Measurements from ENCODE around the gene ARID1B.
A peak's percentile ranks its signal among the peaks of the same experiment; 100 is the strongest.
"Not testable (repeated sequence)": the region's sequence is repeated elsewhere in the genome, so short reads cannot be mapped to it uniquely, and the experiment has no call there.

The ARID1B gene

DNA sequence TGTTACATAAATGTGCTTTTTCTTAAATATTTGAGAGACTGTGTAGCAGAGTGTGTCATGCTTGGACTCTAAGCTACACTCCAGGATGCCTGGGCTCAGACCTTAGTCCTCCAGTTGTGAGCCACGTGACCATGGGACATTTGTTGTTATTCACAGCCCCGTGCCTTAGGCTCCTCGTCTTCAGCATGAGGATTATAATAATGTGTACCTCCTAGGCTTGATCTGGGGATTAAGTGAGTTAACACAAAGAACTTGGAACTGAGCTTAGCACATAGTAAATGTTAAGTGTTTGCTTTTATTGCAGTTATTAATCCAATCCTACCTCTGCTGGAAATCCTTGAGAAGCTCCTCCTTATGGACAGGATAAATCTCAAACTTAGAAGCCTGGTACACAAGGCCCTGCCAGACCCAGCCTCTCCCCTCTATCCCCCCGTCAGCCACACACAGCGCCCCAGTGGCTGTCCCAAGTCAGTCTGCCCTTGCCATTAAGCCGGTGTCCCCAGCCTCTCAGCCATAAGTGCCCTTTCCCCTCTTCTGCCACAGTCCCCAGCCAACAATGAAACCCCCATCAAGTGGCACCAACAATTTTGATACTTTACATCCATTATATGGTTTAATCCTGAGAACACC, 368.6 kb downstream of the ARID1B start:
- DNase-seq, result no peak

DNA sequence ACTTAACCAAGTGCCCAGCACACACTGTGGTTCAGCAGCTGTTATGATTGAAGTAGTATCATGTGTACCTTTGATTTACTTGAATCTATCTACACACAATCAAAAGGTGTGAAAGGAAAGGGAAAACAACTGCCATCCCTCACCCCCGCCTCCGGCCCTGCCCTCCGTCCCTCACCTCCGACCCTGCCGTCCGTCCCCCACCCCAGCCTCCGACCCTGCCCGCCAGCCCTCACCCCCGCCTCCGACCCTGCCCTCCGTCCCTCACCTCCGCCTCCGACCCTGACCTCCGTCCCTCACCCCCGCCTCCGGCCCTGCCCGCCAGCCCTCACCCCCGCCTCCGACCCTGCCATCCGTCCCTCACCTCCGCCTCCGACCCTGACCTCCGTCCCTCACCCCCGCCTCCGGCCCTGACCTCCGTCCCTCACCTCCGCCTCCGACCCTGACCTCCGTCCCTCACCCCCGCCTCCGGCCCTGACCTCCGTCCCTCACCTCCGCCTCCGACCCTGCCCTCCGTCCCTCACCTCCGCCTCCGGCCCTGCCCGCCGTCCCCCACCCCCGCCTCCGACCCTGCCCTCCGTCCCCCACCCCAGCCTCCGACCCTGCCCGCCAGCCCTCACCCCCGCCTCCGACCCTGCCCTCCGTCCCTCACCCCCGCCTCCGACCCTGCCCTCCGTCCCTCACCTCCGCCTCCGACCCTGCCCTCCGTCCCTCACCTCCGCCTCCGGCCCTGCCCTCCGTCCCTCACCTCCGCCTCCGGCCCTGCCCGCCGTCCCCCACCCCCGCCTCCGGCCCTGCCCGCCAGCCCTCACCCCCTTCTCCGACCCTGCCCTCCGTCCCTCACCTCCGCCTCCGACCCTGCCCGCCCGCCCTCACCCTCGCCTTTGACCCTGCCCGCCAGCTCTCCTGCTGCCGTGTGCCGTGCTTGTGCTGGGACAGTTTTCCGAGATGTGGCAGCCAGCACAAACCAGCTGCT, 370.2 kb downstream of the ARID1B start:
- not testable (repeated sequence) for DNase-seq

DNA sequence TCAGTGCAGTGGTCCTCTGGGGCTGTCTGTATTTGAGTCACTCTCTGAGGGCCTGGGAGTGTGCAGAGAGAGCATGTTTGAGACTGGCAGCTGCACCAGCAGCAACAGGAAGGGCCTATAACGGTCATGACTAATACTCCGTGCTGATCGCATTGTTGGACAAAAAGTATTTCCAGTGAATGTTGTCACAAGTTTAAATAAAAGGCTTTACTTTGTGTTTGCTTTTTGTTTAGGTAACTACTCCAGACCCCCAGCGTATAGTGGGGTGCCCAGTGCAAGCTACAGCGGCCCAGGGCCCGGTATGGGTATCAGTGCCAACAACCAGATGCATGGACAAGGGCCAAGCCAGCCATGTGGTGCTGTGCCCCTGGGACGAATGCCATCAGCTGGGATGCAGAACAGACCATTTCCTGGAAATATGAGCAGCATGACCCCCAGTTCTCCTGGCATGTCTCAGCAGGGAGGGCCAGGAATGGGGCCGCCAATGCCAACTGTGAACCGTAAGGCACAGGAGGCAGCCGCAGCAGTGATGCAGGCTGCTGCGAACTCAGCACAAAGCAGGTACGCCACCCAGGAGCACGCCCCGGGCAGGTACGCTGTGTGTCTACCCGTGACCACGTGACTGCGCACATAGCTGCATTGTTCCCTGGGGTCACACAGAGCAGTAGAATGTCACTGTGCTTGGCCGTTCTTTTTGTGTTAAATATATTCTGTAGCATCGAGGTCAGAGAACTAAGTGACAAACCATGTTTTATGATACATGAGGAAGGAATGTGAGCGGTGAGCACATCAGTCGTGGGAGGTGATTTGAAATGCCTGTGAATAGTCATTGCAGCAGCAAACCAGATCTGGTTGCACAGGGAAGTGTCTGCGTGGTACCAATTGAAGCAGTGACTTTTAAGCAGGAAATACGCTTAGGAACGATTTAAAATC, 371.5 kb downstream of the ARID1B start:
- DNase-seq, result peak; percentile 90

DNA sequence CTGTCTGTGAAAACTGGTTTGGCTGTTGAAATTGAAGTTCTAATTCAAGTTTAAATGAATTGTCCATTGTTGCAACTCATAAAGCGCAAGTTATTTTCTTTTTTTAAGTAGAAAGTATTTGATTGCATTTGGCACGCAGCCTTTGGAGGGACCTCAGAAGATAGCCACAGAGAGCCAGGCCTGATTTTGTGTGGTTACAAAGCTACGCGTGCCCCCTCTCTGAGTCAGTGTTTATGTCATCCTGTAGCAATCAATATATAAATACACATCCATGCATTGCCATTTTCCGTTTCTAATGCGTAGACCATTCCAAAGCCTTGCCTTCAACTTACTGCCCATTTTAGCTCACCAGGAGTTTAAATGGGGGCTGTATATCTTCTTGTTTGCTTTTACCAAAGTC, 372.9 kb downstream of the ARID1B start:
- no peak for DNase-seq

DNA sequence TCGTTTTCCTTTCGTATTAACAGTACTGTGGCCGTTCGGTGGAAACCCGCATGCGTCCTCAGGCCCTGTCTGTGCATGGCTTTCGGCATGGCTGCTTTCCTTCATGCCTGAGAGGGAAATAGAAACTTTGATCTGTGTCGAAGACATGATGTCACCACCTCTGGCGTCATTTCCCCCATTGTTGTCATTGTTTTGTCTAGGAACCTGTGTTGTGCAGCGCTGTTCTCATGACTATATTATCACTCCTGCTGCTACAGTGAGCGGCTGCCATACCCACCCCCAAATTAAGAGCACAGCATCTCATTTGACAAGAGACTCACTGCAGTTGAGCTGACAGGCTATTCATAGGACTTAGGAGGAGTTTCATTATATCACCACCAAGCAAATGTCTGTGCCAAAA, 373.9 kb downstream of the ARID1B start:
- no peak for DNase-seq

DNA sequence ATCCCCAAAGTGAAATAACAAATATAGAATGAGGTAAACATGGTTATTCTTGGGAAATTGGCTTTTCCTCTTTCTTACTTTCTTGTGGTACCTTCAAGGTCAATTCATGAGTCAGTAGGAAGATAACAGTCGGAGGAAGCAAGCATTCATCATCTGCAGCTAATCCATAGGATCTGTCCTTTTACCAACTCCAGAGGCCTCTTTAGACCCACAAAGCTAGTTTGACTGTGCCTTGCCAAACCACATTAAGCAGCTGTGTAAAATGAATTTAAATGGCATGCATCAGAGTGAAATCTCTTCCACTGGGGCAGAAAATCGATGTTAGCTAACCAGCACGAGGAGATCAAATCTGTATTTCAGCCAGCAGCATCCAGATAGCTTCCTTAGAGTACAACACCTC, 374.8 kb downstream of the ARID1B start:
- peak; percentile 15 for DNase-seq

DNA sequence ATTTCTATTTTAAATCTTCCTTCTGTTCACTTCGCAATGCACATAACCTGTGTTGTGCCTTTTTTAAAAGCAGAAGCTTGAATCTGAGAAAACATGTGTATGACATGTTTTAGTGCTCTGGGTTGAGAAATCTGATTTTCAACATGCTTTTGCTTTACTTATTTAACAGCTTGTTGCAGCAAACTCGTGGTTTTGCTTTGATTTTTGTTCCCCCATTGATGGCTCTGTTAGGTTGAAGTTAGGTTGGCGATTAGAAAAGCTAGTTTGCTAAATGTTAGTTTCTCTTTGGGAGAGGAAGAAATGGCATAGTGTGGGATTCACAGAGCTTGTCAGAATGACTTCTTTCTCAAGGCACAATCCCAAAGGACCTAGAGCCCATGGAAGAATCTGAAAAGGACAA, 375.4 kb downstream of the ARID1B start:
- no peak for DNase-seq

DNA sequence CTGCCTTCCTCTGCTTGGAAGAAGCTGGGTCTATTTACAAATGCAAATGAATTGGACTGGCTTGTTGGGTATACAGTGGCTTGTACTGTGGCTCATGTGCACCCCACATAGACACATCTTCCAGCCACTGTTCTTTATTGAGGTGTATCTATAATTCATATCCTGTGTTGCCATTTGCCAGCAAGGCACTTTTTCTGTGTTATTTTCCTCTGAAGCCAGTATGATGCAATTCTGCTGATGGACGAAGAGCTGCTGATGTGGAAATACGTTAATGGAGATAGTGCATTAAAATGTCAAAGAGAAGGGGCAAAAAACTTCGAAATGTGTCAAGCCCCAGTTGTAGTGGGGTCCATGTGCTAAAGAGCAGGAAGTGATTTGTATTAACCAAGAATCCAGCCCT, 378.6 kb downstream of the ARID1B start:
- no peak for DNase-seq

DNA sequence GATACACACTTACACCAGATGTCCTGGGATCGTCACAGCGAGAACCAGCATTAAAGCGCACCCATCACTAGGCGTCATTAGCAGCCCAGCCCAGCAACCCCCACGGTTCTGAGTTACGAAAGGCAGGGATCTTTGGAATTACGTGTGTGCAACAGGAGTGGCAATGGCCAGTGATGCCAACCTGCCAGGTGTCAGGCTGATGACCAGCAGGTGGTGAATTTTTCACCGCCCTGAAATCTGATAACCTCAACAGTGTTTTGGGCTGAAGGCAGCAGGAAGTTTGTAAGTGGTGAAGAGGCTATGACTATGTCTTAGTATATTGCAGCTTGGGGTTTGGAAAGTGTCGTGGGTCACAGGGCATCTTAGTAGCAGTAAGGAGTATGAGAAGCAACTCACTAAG, 380.1 kb downstream of the ARID1B start:
- DNase-seq, result no peak

DNA sequence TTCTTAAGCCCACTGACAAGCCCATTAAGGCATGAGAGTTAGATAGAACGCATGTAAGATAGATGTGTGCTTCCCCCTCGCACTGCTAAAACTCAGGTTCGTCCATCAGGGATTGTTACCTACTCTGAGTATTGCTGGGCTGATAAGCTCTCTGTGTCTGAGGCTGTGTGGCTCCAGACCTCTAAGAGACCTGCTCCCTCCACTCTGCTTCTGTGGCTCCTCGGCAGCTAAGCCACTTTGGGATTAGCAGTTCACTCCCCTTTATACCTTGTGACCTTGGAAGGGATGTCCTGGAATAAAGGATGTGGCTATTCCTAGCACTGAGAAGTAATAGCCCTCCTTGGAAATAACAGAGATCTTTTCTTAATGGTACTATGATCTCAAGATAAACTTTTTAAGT, 381.3 kb downstream of the ARID1B start:
- DNase-seq, result no peak

DNA sequence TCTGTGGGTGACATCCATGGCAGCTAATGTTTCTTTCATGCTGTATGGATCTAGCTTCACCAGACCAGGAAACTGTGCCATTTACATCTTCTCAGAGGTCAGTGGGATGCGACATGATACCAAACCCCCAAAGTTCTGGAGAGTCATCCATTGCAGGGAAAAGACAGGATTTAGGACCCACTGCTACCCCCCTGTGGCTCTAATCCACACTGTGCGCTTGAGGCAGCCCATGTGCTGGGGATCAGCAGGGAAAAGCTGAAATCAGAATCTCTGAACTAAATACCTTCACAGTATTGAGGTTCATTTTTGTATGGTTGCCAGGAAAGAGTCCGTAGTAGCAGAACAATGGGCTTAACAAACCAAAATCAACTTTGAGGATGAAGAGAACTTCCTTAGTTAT, 381.7 kb downstream of the ARID1B start:
- DNase-seq, result no peak

DNA sequence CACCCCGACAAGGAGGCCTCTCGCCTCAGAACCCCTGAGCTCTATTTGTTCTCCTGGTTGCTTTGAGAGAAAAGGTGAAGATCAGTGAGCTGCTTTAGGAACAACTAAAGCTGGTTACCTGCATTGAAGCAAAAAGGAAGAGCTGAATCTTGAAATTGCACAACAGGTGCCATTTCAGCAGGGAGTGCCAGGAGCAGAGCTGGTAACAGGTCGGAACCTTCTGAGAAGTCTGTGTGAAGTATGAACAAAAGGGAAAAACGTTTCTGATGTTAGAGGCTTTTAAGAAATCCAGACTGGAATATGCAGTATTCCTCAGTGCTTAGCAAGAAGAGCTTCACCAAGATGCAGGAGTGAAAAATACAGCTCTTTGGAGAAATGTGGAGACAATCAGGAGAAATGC, 382.2 kb downstream of the ARID1B start:
- no peak for DNase-seq

DNA sequence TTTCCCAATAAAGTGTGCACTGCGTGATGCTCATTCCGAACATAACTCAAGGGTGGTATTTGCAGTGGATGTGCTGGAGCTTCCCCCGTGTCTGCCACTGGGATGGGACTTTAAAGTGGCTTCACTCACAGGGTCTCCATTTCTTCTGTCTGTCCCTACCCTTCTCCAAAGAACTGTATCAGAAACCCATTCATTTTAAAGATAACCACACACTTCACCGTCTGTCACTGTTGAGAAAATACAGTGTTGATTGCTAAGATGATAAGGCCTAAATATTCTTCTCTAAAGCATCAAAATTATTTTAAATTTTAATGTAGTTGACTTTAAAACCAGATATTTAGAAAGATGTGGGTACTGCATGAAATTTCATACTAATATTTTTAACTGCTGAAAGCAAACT, 384.7 kb downstream of the ARID1B start:
- DNase-seq, result no peak

DNA sequence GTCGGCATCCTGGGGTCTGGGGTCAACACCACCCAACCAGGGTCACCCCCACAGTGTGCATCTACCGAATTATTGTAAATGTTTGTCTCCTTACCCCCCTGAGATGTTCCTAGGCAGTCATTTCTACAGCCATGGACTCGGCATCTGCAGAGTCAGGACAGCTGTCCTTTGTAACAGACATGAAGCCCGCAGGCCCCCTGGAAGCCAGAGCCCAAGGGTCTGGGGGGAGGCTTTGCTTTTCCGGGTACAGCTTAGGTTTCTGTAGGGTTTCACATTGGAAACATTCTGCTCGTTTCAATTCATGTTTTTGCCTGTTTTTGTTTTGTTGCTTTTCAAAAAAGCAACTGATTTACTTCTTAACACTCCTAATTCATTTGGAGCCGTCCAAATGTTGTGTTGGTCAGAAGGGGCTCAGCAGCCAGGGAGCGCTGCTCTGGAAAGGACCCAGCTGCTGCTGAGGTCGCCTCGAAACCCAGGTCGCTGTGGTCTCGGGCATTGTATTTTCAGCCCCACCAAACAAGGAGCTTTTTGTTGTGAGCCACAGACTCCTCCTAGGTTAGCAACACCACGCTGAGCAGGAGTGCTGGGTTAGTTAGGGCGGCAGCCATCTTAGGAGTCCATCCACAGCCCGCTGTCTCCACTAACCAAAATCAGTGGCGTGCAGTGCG, 385.7 kb downstream of the ARID1B start:
- DNase-seq, result no peak

DNA sequence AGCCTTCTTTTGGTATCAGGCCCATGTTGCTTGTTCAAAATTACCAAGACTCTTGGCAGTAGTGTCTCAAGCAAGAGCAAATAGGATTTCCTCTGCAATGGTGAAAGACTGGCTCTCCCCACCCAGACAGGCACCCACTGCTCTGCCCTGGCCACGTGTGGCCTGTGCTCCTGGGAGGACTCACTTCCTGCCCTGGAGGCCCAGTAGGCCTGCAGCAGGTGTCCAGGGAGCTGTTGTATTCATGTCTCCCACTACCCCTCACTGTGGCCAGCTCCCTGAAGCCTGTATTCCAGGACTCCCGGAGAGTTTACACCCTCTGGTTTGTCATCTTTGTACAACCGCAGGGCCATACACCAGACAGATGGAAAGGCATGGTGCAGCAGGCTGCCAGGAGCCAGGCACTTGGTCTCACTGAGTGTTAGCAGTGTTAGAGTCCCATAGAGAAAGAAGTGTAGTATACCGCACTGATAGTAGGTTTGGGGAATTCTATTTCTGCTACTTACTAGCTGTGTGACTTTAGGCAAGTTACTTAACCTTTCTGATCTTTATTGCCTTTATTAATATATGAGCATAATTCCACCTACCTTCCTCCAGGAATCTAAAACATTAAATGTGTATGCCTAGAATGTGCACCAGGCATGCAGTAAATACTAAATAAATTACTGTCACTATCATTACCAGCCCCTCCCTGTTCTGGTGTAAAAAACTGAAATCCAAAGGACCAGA, 386.4 kb downstream of the ARID1B start:
- no peak for DNase-seq

DNA sequence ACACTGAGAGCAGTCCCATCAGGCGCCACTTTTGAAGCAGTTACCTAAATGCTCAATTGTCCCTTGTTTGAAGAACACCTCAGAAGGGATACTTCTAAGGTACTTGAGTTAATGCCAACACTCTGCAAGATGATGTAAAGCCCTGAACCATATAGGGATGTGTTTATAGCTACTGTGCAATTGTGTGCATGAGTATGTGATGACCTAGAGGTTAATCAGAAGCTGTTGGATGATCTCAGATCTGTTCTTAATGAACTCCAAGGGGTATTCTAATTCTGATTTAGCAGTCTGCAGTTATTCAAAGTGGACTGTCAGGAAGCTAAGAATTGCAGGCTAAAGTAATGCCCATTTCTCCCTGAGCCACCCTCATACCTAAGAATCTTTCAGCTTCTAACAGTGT, 387.8 kb downstream of the ARID1B start:
- DNase-seq, result no peak

DNA sequence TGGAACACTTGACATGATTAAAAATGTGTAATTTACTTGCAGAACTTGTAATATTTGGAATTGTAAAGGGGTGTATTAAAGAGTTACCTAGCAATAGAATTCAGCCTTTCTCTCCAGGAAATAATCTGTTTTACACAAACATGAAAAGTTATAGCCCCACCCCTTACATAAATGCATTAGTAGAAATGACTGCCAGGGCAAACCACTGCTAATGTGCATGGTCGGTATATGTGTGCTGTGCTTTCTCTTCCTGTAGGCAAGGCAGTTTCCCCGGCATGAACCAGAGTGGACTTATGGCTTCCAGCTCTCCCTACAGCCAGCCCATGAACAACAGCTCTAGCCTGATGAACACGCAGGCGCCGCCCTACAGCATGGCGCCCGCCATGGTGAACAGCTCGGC, 389.6 kb downstream of the ARID1B start:
- no peak for DNase-seq

DNA sequence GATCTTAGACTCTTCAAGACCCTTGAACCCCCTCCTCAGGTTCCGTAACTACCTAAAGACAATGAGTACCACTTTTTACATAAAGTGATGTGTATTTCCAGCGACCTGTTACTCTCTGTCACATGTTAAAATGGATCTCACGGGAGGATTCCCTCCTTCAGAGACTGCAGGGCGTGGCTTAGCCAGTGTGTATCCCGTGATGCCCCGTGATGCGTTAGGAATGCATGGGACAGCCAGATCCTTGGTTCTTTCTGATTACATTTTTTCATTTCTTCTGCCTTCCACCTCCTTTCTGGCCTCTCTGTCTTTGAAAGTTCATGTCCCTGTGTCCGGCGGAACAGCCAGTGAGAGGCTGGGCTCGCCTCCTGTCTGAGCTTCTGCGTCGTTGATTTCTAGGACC, 390.7 kb downstream of the ARID1B start:
- no peak for DNase-seq

DNA sequence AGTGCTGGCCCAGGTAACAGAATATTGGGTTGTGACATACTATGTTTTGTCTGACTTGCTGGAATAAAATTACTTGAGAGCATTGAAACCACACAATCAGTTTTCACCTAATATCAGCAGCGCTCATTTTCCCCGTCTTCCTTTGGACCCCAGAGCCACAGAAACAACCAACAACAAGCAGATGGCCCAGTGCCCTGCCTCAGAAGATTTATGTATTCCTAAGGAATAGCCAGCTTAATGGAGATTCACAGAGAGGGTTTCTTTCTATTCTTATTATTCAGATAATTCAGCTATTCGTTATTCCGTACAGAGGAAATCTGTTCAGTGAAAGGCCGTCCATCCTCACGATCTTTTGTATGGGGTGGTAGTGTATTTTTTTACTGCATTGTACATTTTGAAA, 391.3 kb downstream of the ARID1B start:
- DNase-seq, result no peak

DNA sequence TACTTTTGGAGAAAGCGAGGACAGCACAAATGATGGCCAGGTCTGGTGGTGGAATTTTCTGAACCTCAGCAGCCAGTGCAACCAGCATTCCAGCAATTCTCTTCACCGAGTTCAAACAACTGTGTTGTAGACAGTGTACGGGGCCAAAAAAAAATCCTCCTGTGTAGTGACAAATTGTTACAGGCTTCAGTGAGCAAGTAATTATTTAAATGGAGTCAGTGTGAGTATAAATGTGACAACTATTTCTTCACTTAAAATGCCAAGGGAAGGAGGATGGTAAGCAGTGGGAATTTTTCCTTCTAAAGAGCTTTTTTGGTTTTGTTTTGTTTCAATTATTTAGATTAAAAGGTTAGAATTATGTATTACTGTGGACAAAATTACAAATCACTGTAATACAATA, 392.0 kb downstream of the ARID1B start:
- peak; percentile 24 for DNase-seq

DNA sequence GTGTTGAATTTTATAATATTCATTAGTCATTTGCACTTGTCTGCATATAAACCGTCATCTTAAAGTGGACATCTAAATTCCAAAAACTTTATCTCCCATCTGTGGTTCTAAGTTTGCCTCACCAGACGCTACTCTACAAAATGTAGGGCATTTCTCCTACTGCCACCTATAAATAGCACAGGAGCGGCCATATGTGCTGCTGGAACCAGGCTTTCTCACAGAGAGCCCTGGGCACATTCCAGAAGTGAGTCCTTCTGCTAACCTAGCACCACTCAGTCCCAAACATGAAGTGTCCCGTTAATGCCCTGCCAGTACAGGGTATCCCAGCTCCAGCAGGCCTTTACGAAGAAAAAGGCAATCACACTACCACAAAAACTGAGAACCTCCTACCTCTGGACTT, 392.5 kb downstream of the ARID1B start:
- DNase-seq, result peak; percentile 36

DNA sequence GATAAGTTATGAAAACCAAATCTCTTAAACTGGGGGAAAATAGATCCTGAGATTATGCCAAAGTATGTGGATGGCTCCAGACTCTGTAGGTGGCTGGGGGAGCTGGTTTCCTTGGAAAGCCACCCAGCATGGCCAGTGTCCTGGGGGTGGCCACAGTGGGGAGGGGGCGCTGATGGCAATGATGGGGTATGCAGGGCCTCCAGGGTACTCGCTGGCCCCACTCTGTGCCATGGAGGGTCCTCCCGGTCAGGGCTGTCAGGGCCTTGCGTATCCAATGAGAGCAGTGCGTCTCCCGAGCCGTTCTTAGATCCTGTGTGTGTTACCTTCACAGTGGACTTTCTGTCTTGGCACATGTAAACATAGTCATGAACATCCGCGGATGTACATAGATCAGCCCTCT, 393.4 kb downstream of the ARID1B start:
- no peak for DNase-seq
